Measurements from ENCODE around the gene ARHGAP10.

DNA sequence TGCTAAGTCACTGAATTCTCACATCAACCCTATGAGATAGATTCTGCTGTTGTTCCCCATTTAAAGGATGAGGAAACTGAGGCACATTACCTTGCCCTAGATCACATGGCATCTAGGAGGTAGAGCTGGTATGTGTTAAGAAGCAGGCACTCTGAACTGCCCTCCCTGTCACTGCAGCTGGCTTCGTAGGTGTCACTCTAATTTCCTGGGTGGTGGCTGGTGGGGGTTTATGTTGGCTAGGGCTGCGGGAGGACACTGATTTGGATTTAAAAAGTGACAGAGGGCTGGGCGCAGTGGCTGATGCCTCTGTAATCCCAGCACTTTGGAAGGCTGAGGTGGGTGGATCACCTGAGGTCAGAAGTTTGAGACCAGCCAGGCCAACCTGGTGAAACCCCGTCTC is 93.0 kb downstream of the ARHGAP10 start:
- TF ChIP-seq CTCF (conservative IDR thresholded peaks at IDR 0.05; ENCODE audit: low read depth, low read length) (no peak), EZH2 (IDR thresholded peaks at IDR 0.05; ENCODE audit: low read length, unreplicated experiment) (no peak)
